ENCODE data around the gene KIAA0930.

GRCh38 chr22:45263463-45264269, 23.0 kb upstream of the KIAA0930 start:
- TF ChIP-seq POLR2A (IDR thresholded peaks at IDR 0.05; ENCODE audit: low read depth, low read length) (no peak), TAF1 (IDR thresholded peaks at IDR 0.05; ENCODE audit: low read depth, low read length) (no peak), POLR2AphosphoS5 (IDR thresholded peaks at IDR 0.05; ENCODE audit: low read depth, low read length) (no peak), PAX5 (IDR thresholded peaks at IDR 0.05; ENCODE audit: insufficient read depth, low read length, severe bottlenecking) (no peak)
